ENCODE measurements around the gene DHRS4.

DHRS4 gene

DNA sequence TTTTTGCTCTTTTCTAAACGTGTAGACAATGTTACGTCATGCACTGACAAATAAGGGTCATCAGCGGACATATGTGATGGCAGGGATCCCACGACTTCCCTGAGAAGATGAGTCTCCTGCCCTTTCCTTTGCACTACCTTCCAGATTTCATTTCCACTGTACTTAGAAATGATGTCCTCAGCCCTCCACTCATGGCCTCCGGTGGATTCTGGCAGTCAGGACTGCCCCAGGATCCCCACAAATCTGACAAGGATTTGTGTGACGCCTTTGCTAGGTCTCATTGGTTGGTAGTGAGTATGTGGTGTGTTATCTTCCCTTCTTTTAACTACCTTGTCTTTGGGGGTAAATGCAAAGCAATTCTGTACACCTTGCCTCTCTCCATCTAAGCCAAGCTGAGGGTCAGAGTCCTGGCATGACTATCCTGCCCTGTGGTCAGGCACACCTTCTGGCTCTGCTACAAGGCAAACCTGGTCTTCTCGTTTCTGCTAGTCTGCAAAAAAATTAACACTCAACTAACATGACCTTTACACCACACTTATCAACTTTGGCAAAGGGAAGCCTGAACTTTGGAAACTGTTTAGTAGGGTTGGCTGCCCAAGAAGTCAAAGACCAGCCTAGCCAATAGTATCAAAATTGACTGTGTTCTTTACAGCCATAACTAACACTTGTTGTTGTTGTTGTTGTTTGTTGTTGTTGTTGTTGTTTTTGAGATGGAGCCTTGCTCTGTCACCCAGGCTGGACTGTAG, 17.3 kb upstream of the DHRS4 start:
- TF ChIP-seq, protein P1, sequence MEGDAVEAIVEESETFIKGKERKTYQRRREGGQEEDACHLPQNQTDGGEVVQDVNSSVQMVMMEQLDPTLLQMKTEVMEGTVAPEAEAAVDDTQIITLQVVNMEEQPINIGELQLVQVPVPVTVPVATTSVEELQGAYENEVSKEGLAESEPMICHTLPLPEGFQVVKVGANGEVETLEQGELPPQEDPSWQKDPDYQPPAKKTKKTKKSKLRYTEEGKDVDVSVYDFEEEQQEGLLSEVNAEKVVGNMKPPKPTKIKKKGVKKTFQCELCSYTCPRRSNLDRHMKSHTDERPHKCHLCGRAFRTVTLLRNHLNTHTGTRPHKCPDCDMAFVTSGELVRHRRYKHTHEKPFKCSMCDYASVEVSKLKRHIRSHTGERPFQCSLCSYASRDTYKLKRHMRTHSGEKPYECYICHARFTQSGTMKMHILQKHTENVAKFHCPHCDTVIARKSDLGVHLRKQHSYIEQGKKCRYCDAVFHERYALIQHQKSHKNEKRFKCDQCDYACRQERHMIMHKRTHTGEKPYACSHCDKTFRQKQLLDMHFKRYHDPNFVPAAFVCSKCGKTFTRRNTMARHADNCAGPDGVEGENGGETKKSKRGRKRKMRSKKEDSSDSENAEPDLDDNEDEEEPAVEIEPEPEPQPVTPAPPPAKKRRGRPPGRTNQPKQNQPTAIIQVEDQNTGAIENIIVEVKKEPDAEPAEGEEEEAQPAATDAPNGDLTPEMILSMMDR (IDR thresholded peaks at IDR 0.05), result no peak
- Histone ChIP-seq H3K27me3 (ENCODE audit: control insufficient read depth, insufficient read depth, low read length) (no peaks in the 10 kb centered on the region), H3K9me3 (ENCODE audit: control insufficient read depth, low read length) (no peaks in the 10 kb centered on the region), H3K36me3 (ENCODE audit: control insufficient read depth, insufficient read depth, low read length) (no peaks in the 10 kb centered on the region), H3K4me1 (no peaks in the 10 kb centered on the region), H3K4me2 (ENCODE audit: low read length) (no peak overlapping the region), H2AFZ (no peak overlapping the region), H3K4me3 (ENCODE audit: low read depth, low read length) (no peak overlapping the region), H3K27ac (no peak overlapping the region), H3K79me2 (no peaks in the 10 kb centered on the region), H3K9ac (no peak overlapping the region)

DNA sequence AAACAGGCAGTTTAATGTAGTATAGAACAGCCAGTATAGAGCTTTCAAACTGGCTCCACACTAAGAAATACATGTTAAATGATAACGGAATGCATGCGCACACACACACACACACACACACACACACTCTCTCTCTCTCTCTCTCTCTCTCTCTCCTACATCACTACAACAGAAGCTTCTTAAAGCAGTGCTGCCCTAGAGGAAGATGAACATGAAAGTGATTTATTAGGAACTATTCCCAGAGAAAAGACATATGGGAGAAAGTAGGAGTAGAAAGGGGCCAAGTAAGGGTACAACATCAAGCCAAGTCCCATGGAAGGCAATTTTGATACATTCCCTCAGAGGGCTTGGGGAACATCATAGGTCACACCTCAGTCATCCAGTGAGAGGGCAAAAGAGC, 16.4 kb upstream of the DHRS4 start:
- Histone ChIP-seq H3K4me1 (no peaks in the 10 kb centered on the region), H3K27me3 (ENCODE audit: control insufficient read depth, insufficient read depth, low read length) (no peaks in the 10 kb centered on the region), H3K9ac (no peak overlapping the region), H2AFZ (no peak overlapping the region), H3K4me3 (ENCODE audit: low read depth, low read length) (no peak overlapping the region), H3K36me3 (ENCODE audit: control insufficient read depth, insufficient read depth, low read length) (no peaks in the 10 kb centered on the region), H3K9me3 (ENCODE audit: control insufficient read depth, low read length) (no peaks in the 10 kb centered on the region), H3K4me2 (ENCODE audit: low read length) (no peak overlapping the region), H3K27ac (no peak overlapping the region), H3K79me2 (peaks cover 3% of the 10 kb centered on the region)
- TF ChIP-seq, protein P1 (IDR thresholded peaks at IDR 0.05), result no peak

- Histone ChIP-seq H3K9ac (no peak overlapping the region), H3K4me2 (ENCODE audit: low read length) (no peak overlapping the region), H3K27ac (no peak overlapping the region), H3K27me3 (ENCODE audit: control insufficient read depth, insufficient read depth, low read length) (no peaks in the 10 kb centered on the region), H3K9me3 (ENCODE audit: control insufficient read depth, low read length) (no peaks in the 10 kb centered on the region), H3K4me3 (ENCODE audit: low read depth, low read length) (no peak overlapping the region), H3K36me3 (ENCODE audit: control insufficient read depth, insufficient read depth, low read length) (no peaks in the 10 kb centered on the region), H2AFZ (no peak overlapping the region), H3K79me2 (peaks cover 17% of the 10 kb centered on the region), H3K4me1 (peaks cover under 1% of the 10 kb centered on the region)
- TF ChIP-seq, protein P1 (IDR thresholded peaks at IDR 0.05), result no peak
These were observed 14.7 kb upstream of the DHRS4 start for GRCh38 chr14:23938823-23939222.

GRCh38 chr14:23939607-23940326, 13.8 kb upstream of the DHRS4 start:
- Histone ChIP-seq H2AFZ (no peak overlapping the region), H3K4me2 (ENCODE audit: low read length) (no peak overlapping the region)

More at GRCh38 chr14:23939607-23940326, 13.8 kb upstream of the DHRS4 start:
- Histone ChIP-seq H3K9ac (no peak overlapping the region), H3K27me3 (ENCODE audit: control insufficient read depth, insufficient read depth, low read length) (no peaks in the 10 kb centered on the region), H3K4me3 (ENCODE audit: low read depth, low read length) (no peak overlapping the region), H3K79me2 (peaks cover 19% of the 10 kb centered on the region), H3K4me1 (peaks cover 10% of the 10 kb centered on the region), H3K27ac (no peak overlapping the region), H3K9me3 (ENCODE audit: control insufficient read depth, low read length) (no peaks in the 10 kb centered on the region), H3K36me3 (ENCODE audit: control insufficient read depth, insufficient read depth, low read length) (no peaks in the 10 kb centered on the region)
- TF ChIP-seq, protein P1 (IDR thresholded peaks at IDR 0.05), result no peak
